Measurements from ENCODE around the gene SLC22A15.

- no peak for TF ChIP-seq CTCF (IDR thresholded peaks at IDR 0.05; ENCODE audit: insufficient read depth, low read length)
- no peak for TF ChIP-seq GABPA (IDR thresholded peaks at IDR 0.05; ENCODE audit: low read depth)
- TF ChIP-seq POLR2AphosphoS5 (IDR thresholded peaks at IDR 0.05; ENCODE audit: low read depth): no peak
- TF ChIP-seq SPI1 (IDR thresholded peaks at IDR 0.05; ENCODE audit: borderline replicate concordance, low read depth): no peak
- no peak for TF ChIP-seq REST (IDR thresholded peaks at IDR 0.05; ENCODE audit: insufficient replicate concordance, low read depth)
Measured at GRCh38 chr1:116111524-116112021, 135.3 kb downstream of the SLC22A15 start.

Measured in HL-60 (cell line).